Body of pancreas (tissue), 4 donors: ENCODE data around the gene CSDE1. TPM values are rescaled to one million over a fixed set of nuclear protein-coding genes. Genes with fewer than 3 reads are reported as not detected.
A peak's percentile ranks its signal among the peaks of the same experiment; 100 is the strongest.

Experiments used
- ATAC-seq: fragments of 150-250 bp; one replicate; pipeline ENCODE4 v1.9.1; 2016
- DNase-seq, 4 donors: peaks; one replicate each; pipeline ENCODE4 v3.0.0-alpha.2; 2019
- H3K27ac ChIP-seq, 4 donors: fragments of 200-600 bp; sonication (generic); 1 replicate in 3 of 4; 2 replicates in 1 of 4; pipeline versions ENCODE4 v1.5.1 to v1.6.1; 2016 to 2019; ENCODE audit warnings: mild to moderate bottlenecking in 1 of 4, mixed read lengths in 1 of 4, moderate library complexity in 1 of 4
- H3K27me3 ChIP-seq, 2 donors: fragments of 200-600 bp; sonication (generic); one replicate each; pipeline ENCODE4 v1.6.0; 2016; ENCODE audit warnings: mild to moderate bottlenecking in 1 of 2
- H3K36me3 ChIP-seq, 2 donors: fragments of 200-600 bp; sonication (generic); replicated peaks in 1 of 2; 2 replicates each; pipeline ENCODE4 v1.5.1; 2016; ENCODE audit warnings: low read depth in 2 of 2; ENCODE audit not compliant: insufficient read depth in 1 of 2
- H3K4me1 ChIP-seq: fragments of 200-600 bp; sonication (generic); one replicate; pipeline ENCODE4 v1.6.0; 2016
- H3K4me3 ChIP-seq, 2 donors: fragments of 200-600 bp; sonication (generic); 1 replicate in 1 of 2; 2 replicates in 1 of 2; pipeline ENCODE4 v1.5.1; 2016 to 2019
- H3K9me3 ChIP-seq, 3 donors: fragments of 200-600 bp; sonication (generic); 1 replicate in 2 of 3; 2 replicates in 1 of 3; pipeline ENCODE4 v1.5.1; 2016
- CTCF ChIP-seq, 7 experiments: fragments of 450-650 bp in 4 of 7; fragments of 200-600 bp in 3 of 7; sonication (generic) in 3 of 7; IDR thresholded peaks; one replicate each; pipeline ENCODE4 v1.5.1; 2016 to 2019; ENCODE audit warnings: antibody characterized with exemption in 7 of 7
- POLR2A ChIP-seq, 3 donors: fragments of 450-650 bp; IDR thresholded peaks; one replicate each; pipeline ENCODE4 v1.6.1; 2016; ENCODE audit warnings: antibody characterized with exemption in 3 of 3, mild to moderate bottlenecking in 2 of 3
- WGBS, 2 donors: methylation state at CpG; one replicate each; pipeline ENCODE4 v1.1.5; 2017; 5-methylcytosine and 5-hydroxymethylcytosine counted together
- intact Hi-C: fragments of 100-400 bp; cut with DNase I; formaldehyde crosslinking; loops from one replicate; pipeline ENCODE4 v1.15.1; 2023
- total RNA-seq, 2 donors: library from RNA; depleted of rRNA; stranded (reverse); fragments of >200 nt; gene quantifications; one replicate each; pipeline ENCODE4 v1.1.0, GENCODE V29; 2016

The CSDE1 gene
- total RNA-seq, 2 donors from 2014 or later, result 138 to 221 TPM

GRCh38 chr1:114718661-114719423 lies 38.9 kb downstream of the CSDE1 start:
- Histone ChIP-seq H3K36me3 (peaks cover 12 to 44% of the 10 kb centered on the region in 2 donors), H3K4me3 (no peak overlapping the region), H3K9me3 (no peaks in the 10 kb centered on the region), H3K4me1 (peaks cover 11% of the 10 kb centered on the region), H3K27ac (no peak overlapping the region), H3K27me3 (no peaks in the 10 kb centered on the region)
- WGBS, 2 donors, result 89 to 94% methylated on average over 11 of the region's 11 CpGs
- intact Hi-C loops, result no loop called here
- ATAC-seq, result no peak
- DNase-seq, result no peak
- TF ChIP-seq POLR2A (IDR thresholded peaks at IDR 0.05) (no peak), CTCF (IDR thresholded peaks at IDR 0.05) (no peak)

GRCh38 chr1:114716304-114717170 lies 41.2 kb downstream of the CSDE1 start, which contains the start of gene NRAS:
NRAS (minus strand) TSS chr1:114716771; CDS start chr1:114716160, 611 bp downstream.
- Histone ChIP-seq H3K27ac (peak within 1 kb of the TSS; percentile 67 to 87 (median 81)), H3K4me1 (peaks cover 11% of the 10 kb centered on the region), H3K4me3 (peak within 1 kb of the TSS; percentile 60 to 81), H3K36me3 (peaks cover 2 to 34% of the 10 kb centered on the region in 2 donors), H3K9me3 (no peaks in the 10 kb centered on the region), H3K27me3 (no peaks in the 10 kb centered on the region)
- ATAC-seq (peak; percentile 98), DNase-seq (peak; percentile 91 to 95 (median 94))
- intact Hi-C loops, result no loop called here
- TF ChIP-seq POLR2A (IDR thresholded peaks at IDR 0.05), result peak; percentile 37 to 83 (median 82)
- peak in 1 of 7 experiments; percentile 10 for TF ChIP-seq CTCF (IDR thresholded peaks at IDR 0.05)
- WGBS, 2 donors, result 0 to 2% methylated on average over 15 to 38 of the region's 38 CpGs

GRCh38 chr1:114715952-114716303 lies 41.9 kb downstream of the CSDE1 start:
- H3K4me1 ChIP-seq, result peaks cover 11% of the 10 kb centered on the region
- no peaks in the 10 kb centered on the region for H3K27me3 ChIP-seq
- 26 to 30% methylated on average over 4 of the region's 4 CpGs for WGBS, 2 donors
- H3K9me3 ChIP-seq, result no peaks in the 10 kb centered on the region
- H3K36me3 ChIP-seq, result peaks cover 0 to 31% of the 10 kb centered on the region in 2 donors
- no peak for TF ChIP-seq POLR2A (IDR thresholded peaks at IDR 0.05)
- TF ChIP-seq CTCF (IDR thresholded peaks at IDR 0.05), result no peak
- ATAC-seq (peak; percentile 2), DNase-seq (no peak)
- peak overlapping the region; percentile 67 to 87 (median 81) for H3K27ac ChIP-seq
- peak overlapping the region; percentile 60 to 81 for H3K4me3 ChIP-seq
- intact Hi-C loops, result no loop called here

- TF ChIP-seq CTCF (IDR thresholded peaks at IDR 0.05) (no peak), POLR2A (IDR thresholded peaks at IDR 0.05) (no peak)
- DNase-seq (no peak), ATAC-seq (no peak)
- Histone ChIP-seq H3K36me3 (peaks cover 0 to 17% of the 10 kb centered on the region in 2 donors), H3K27me3 (no peaks in the 10 kb centered on the region), H3K4me3 (no peak overlapping the region), H3K9me3 (no peaks in the 10 kb centered on the region), H3K4me1 (peaks cover 11% of the 10 kb centered on the region), H3K27ac (no peak overlapping the region)
- intact Hi-C loops, result no loop called here
- WGBS, 2 donors, result 82% methylated on average over 4 of the region's 4 CpGs
These were observed 44.8 kb downstream of the CSDE1 start for GRCh38 chr1:114712977-114713376.
